ENCODE measurements around the gene MTHFD2L. TPM values are rescaled to one million over a fixed set of nuclear protein-coding genes. Genes with fewer than 3 reads are reported as not detected.

Gene MTHFD2L
- total RNA-seq, 8 experiments from 2014 or later, result 11.7 to 30.7 (median 22.4) TPM

DNA sequence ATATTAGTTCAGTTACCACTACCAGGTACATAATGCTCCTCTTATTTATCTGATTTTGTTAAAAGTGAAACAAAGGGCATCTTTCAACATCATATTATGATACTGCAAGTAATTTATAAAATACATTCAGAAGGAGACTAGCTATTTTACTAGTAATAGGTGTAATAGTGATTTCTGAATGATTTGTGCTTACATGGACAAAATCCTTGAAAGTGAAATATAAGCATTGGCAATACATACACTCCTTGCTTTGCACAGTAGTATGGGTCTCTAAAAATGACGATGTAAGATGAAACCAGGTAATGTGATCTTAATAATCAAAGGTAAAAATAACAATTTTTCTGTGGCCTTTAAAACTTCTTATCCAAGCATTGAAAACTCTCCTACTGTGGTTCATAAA is 17.5 kb downstream of the MTHFD2L start:
- in situ Hi-C loops (cut with MboI; ENCODE audit: low pct_unique_long_range_greater_than_20kb in 2 of 9, low sequenced_read_pairs in 9 of 9, unreplicated experiment in 9 of 9), result loop anchor here in 1 of 9 experiments (25.0 kb wide), 1 partner anchor 137 kb away; the partner anchor contains the start of gene EPGN
- Histone ChIP-seq H3K27ac (no peak overlapping the region), H3K4me3 (no peak overlapping the region), H3K4me1 (replicated peaks in 1 of 2) (no peaks in the 10 kb centered on the region)
- WGBS, 10 experiments, result 0 to 100% (median 85%) methylated on average over 1 of the region's 1 CpG; no CpG with 5 or more reads in 2 of the 10 experiments
- ATAC-seq (replicated peaks in 6 of 8), result no peak

DNA sequence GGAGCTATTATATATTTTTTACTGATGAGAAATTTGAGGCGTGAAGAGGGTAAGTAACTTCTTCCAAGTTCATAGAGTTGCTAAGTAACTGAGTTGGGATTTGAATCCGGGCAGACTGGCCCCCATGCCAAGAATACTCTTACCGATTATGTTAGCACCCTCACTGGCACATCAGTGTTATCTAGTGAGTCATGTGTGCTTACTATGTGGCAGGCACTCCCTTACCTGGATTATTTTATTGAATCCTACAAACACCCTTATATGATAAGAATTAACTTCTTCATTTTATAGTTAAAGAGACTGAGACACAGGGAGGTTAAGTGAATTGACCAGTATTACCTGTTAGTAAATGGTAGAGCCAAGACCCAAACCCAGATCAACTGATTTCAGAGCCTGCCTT is 20.9 kb downstream of the MTHFD2L start:
- no peaks in the 10 kb centered on the region for H3K4me1 ChIP-seq (replicated peaks in 1 of 2)
- 80 to 100% (median 100%) methylated on average over 1 to 3 of the region's 3 CpGs; no CpG with 5 or more reads in 1 of the 10 experiments for WGBS, 10 experiments
- ATAC-seq (replicated peaks in 6 of 8), result no peak
- in situ Hi-C loops (cut with MboI; ENCODE audit: low pct_unique_long_range_greater_than_20kb in 2 of 9, low sequenced_read_pairs in 9 of 9, unreplicated experiment in 9 of 9), result loop anchor here in 1 of 9 experiments (25.0 kb wide), 1 partner anchor 134 kb away; the partner anchor contains the start of gene EPGN
- H3K27ac ChIP-seq, result no peak overlapping the region
- no peak overlapping the region for H3K4me3 ChIP-seq

DNA sequence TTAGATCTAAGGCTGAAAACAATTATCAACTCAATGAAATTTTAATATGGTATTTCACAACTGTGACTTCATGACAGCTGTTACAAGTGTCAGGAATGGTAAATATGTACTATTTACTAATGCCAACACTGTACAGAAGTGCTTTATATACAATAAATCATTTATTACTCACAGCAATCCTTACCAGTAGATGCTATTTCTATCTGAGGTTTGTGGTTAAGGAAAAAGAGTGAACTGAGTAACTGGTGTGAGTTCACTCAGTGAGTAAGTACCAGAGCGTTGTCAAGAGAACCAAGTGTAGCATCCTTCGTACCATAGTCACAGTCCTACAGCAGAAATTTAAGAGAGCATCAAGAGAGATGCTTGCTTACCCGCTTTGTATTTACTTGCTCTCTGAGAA is 23.3 kb downstream of the MTHFD2L start:
- Histone ChIP-seq H3K27ac (no peak overlapping the region), H3K4me1 (replicated peaks in 1 of 2) (no peaks in the 10 kb centered on the region), H3K4me3 (no peak overlapping the region)
- in situ Hi-C loops (cut with MboI; ENCODE audit: low pct_unique_long_range_greater_than_20kb in 2 of 9, low sequenced_read_pairs in 9 of 9, unreplicated experiment in 9 of 9), result loop anchor here in 1 of 9 experiments (25.0 kb wide), 1 partner anchor 131 kb away; the partner anchor contains the start of gene EPGN
- no peak for ATAC-seq (replicated peaks in 6 of 8)
- WGBS, 10 experiments, result 29 to 100% (median 83%) methylated on average over 1 to 3 of the region's 3 CpGs; no CpG with 5 or more reads in 1 of the 10 experiments

GRCh38 chr4:74188912-74189311 is 31.0 kb downstream of the MTHFD2L start:
- WGBS, 10 experiments, result 0 to 100% (median 80%) methylated on average over 1 to 2 of the region's 2 CpGs; no CpG with 5 or more reads in 1 of the 10 experiments
- Histone ChIP-seq H3K4me3 (no peak overlapping the region), H3K4me1 (replicated peaks in 1 of 2) (no peaks in the 10 kb centered on the region), H3K27ac (no peak overlapping the region)
- ATAC-seq (replicated peaks in 6 of 8), result no peak
- in situ Hi-C loops (cut with MboI; ENCODE audit: low pct_unique_long_range_greater_than_20kb in 2 of 9, low sequenced_read_pairs in 9 of 9, unreplicated experiment in 9 of 9), result loop anchor here in 1 of 9 experiments (25.0 kb wide), 1 partner anchor 123 kb away; the partner anchor contains the start of gene EPGN

DNA sequence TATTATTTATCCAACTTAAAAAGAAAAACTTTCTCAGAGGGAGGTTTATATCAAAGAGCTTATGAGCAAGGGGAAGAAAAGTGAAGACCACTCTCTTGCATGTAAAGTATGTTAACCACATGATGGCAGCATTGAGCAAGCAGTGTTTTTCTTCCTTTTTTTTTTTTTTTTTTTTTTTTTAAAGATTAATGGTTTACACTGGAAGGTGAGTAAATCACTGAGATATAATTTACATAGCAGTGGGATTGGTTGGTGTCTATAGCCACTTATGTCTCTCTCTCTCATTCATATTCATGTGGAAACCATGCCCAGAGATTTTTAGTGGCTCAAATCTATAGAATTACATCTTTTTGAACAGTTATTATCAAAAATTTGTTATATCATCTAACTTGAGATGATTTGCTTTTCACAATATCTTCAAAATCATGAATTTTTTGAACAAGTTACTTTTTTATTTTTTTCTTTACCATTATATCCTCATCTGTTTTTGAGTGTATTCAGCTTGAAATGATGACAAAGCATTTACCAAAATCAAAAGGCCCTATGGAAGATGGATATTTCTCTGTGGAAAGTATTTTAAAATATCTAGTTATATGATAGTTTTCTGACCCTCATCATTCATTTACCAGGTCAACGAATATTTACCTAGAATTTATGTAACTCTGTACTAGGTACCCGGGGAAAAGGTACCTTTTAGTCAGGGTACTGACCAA is 31.6 kb downstream of the MTHFD2L start:
- in situ Hi-C loops (cut with MboI; ENCODE audit: low pct_unique_long_range_greater_than_20kb in 2 of 9, low sequenced_read_pairs in 9 of 9, unreplicated experiment in 9 of 9), result loop anchor here in 1 of 9 experiments (25.0 kb wide), 1 partner anchor 123 kb away; the partner anchor contains the start of gene EPGN
- no peak overlapping the region for H3K27ac ChIP-seq

GRCh38 chr4:74190332-74190731 is 32.4 kb downstream of the MTHFD2L start:
- H3K4me1 ChIP-seq (replicated peaks in 1 of 2), result no peaks in the 10 kb centered on the region
- no peak overlapping the region for H3K27ac ChIP-seq
- in situ Hi-C loops (cut with MboI; ENCODE audit: low pct_unique_long_range_greater_than_20kb in 2 of 9, low sequenced_read_pairs in 9 of 9, unreplicated experiment in 9 of 9), result loop anchor here in 1 of 9 experiments (25.0 kb wide), 1 partner anchor 122 kb away; the partner anchor contains the start of gene EPGN
- 20 to 100% (median 87%) methylated on average over 1 to 4 of the region's 4 CpGs for WGBS, 10 experiments
- peak in 1 of 8 experiments; percentile 43 for ATAC-seq (replicated peaks in 6 of 8)
- H3K4me3 ChIP-seq, result no peak overlapping the region

More for the DNA sequence above, 31.6 kb downstream of the MTHFD2L start:
- no peak overlapping the region for H3K4me3 ChIP-seq
- 0 to 88% (median 67%) methylated on average over 1 to 2 of the region's 2 CpGs; no CpG with 5 or more reads in 1 of the 10 experiments for WGBS, 10 experiments
- peak in 7 of 8 experiments; percentile 31 to 62 (median 57) for ATAC-seq (replicated peaks in 6 of 8)
- H3K4me1 ChIP-seq (replicated peaks in 1 of 2), result no peaks in the 10 kb centered on the region

- in situ Hi-C loops (cut with MboI; ENCODE audit: low pct_unique_long_range_greater_than_20kb in 2 of 9, low sequenced_read_pairs in 9 of 9, unreplicated experiment in 9 of 9), result loop anchor here in 1 of 9 experiments (25.0 kb wide), 1 partner anchor 121 kb away; the partner anchor contains the start of gene EPGN
- WGBS, 10 experiments, result 38 to 100% (median 58%) methylated on average over 1 to 4 of the region's 4 CpGs
- H3K27ac ChIP-seq, result no peak overlapping the region
- no peaks in the 10 kb centered on the region for H3K4me1 ChIP-seq (replicated peaks in 1 of 2)
- no peak for ATAC-seq (replicated peaks in 6 of 8)
- no peak overlapping the region for H3K4me3 ChIP-seq
These were observed 33.0 kb downstream of the MTHFD2L start for GRCh38 chr4:74190919-74191397.

DNA sequence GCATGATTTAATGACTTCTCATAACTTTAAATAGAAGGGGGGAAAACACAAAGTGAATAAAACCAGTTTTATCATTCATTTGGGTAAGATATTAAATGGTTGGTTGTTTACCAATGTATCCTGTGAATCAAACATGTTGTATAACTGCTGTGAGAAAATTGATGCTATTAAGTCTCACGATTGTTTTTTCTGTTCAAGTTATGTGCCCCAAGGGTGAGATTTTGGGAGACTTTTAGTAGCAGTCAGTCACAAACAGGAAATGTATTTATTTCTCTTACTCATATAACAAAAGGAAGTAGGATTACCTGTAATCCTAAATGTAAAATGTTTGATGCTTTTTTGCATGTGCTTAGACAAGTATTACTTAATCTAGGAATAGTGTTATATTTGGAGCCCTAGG is 39.2 kb downstream of the MTHFD2L start:
- 29 to 100% (median 86%) methylated on average over 1 of the region's 1 CpG; no CpG with 5 or more reads in 1 of the 10 experiments for WGBS, 10 experiments
- H3K4me3 ChIP-seq, result no peak overlapping the region
- no peak overlapping the region for H3K27ac ChIP-seq
- in situ Hi-C loops (cut with MboI; ENCODE audit: low pct_unique_long_range_greater_than_20kb in 2 of 9, low sequenced_read_pairs in 9 of 9, unreplicated experiment in 9 of 9), result loop anchor here in 1 of 9 experiments (25.0 kb wide), 1 partner anchor 115 kb away; the partner anchor contains the start of gene EPGN
- no peak for ATAC-seq (replicated peaks in 6 of 8)
- no peaks in the 10 kb centered on the region for H3K4me1 ChIP-seq (replicated peaks in 1 of 2)

DNA sequence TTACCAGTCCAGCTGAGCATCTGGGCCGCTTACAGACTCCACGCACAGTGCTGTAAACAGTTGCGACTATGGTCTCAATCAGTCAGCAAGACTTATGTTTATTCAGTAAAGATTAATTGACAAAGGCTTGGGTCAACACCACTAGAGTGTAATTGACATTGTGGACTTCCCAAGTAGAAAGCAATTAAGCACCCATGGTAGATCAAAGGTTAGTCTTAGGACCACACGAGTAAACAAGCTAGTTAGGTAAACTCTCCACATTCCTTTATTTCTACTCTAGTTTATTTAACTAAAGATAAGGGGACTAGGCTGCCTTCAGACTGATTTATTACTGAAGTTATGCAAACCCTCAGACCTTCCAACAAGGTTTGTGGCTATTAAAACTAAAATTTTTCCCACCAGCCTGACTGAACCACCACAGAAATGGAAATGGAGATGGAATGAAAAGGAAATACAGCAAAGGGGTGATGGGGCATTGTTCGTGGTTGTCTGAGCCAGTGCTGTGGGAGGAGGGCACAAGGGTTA is 44.2 kb downstream of the MTHFD2L start:
- in situ Hi-C loops (cut with MboI; ENCODE audit: low pct_unique_long_range_greater_than_20kb in 2 of 9, low sequenced_read_pairs in 9 of 9, unreplicated experiment in 9 of 9), result no loop called here
- no peaks in the 10 kb centered on the region for H3K4me1 ChIP-seq (replicated peaks in 1 of 2)
- WGBS, 10 experiments, result 27 to 100% (median 69%) methylated on average over 1 to 5 of the region's 5 CpGs; no CpG with 5 or more reads in 4 of the 10 experiments
- ATAC-seq (replicated peaks in 6 of 8), result peak in 1 of 8 experiments; percentile 16
- no peak overlapping the region for H3K27ac ChIP-seq
- H3K4me3 ChIP-seq, result no peak overlapping the region

GRCh38 chr4:74203467-74203866 is 45.5 kb downstream of the MTHFD2L start:
- H3K4me1 ChIP-seq (replicated peaks in 1 of 2), result no peaks in the 10 kb centered on the region
- WGBS, 10 experiments, result 70 to 100% (median 94%) methylated on average over 1 to 3 of the region's 3 CpGs; no CpG with 5 or more reads in 1 of the 10 experiments
- in situ Hi-C loops (cut with MboI; ENCODE audit: low pct_unique_long_range_greater_than_20kb in 2 of 9, low sequenced_read_pairs in 9 of 9, unreplicated experiment in 9 of 9), result no loop called here
- no peak overlapping the region for H3K27ac ChIP-seq
- H3K4me3 ChIP-seq, result no peak overlapping the region
- ATAC-seq (replicated peaks in 6 of 8), result no peak

DNA sequence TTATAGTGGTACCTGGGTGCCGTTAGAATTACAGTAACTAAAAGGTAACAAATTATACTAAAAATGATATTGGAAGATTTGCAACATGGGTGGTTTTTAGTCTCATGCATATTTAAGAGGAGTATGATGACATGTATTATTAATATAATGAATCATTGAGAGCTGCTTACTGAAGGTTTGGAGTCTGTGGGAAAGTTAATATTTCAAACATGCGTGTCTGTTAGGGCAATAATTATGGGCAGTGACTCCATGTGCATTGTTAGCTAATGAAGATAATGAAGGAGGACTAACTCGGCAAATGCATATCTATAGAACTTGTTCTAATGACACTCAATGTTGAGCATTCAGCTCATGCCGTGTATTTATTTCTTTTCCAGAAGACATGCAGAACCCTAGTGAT is 47.1 kb downstream of the MTHFD2L start:
- Histone ChIP-seq H3K27ac (no peak overlapping the region), H3K4me1 (replicated peaks in 1 of 2) (no peaks in the 10 kb centered on the region), H3K4me3 (no peak overlapping the region)
- in situ Hi-C loops (cut with MboI; ENCODE audit: low pct_unique_long_range_greater_than_20kb in 2 of 9, low sequenced_read_pairs in 9 of 9, unreplicated experiment in 9 of 9), result no loop called here
- no peak for ATAC-seq (replicated peaks in 6 of 8)
- 81 to 100% (median 90%) methylated on average over 1 to 4 of the region's 4 CpGs for WGBS, 10 experiments

GRCh38 chr4:74205559-74205958 is 47.6 kb downstream of the MTHFD2L start:
- ATAC-seq (replicated peaks in 6 of 8), result no peak
- Histone ChIP-seq H3K4me3 (no peak overlapping the region), H3K4me1 (replicated peaks in 1 of 2) (no peaks in the 10 kb centered on the region), H3K27ac (no peak overlapping the region)
- in situ Hi-C loops (cut with MboI; ENCODE audit: low pct_unique_long_range_greater_than_20kb in 2 of 9, low sequenced_read_pairs in 9 of 9, unreplicated experiment in 9 of 9), result no loop called here

Data from motor neuron (in vitro differentiated cells).